Omental fat pad (tissue), 4 donors: Measurements from ENCODE around the gene MCM6. TPM values are rescaled to one million over a fixed set of nuclear protein-coding genes. Genes with fewer than 3 reads are reported as not detected.

ENCODE experiments used
- ATAC-seq: fragments of 150-250 bp; one replicate; pipeline ENCODE4 v1.9.1; 2016; ENCODE audit warnings: mild to moderate bottlenecking, moderate library complexity; ENCODE audit not compliant: low FRiP score
- DNase-seq: peaks from one replicate; pipeline ENCODE4 v3.0.0-alpha.2; 2019; ENCODE audit warnings: low spot score
- CTCF ChIP-seq, 3 donors: fragments of 450-650 bp; IDR thresholded peaks; one replicate each; pipeline ENCODE4 v1.5.1; 2016 to 2017; ENCODE audit warnings: antibody characterized with exemption in 3 of 3, mild to moderate bottlenecking in 3 of 3, moderate library complexity in 2 of 3
- total RNA-seq, 4 donors: library from RNA; depleted of rRNA; stranded (reverse); fragments of >200 nt; gene quantifications; one replicate each; pipeline ENCODE4 v1.1.0, GENCODE V29; 2016

Gene MCM6
- total RNA-seq, 4 donors from 2014 or later: 8.5 to 13.1 (median 12.2) TPM

- DNase-seq (no peak), ATAC-seq (no peak)
- no peak for TF ChIP-seq CTCF (IDR thresholded peaks at IDR 0.05)
Measured at GRCh38 chr2:135825131-135825530, 51.1 kb downstream of the MCM6 start.

- no peak for ATAC-seq
Measured at GRCh38 chr2:135822855-135823254, 53.4 kb downstream of the MCM6 start.

GRCh38 chr2:135821190-135821589 lies 55.1 kb downstream of the MCM6 start:
- ATAC-seq (no peak), DNase-seq (no peak)
- TF ChIP-seq CTCF (IDR thresholded peaks at IDR 0.05): no peak

More at GRCh38 chr2:135822855-135823254, 53.4 kb downstream of the MCM6 start:
- TF ChIP-seq CTCF (IDR thresholded peaks at IDR 0.05): no peak
- DNase-seq: no peak

GRCh38 chr2:135820003-135820618 lies 56.1 kb downstream of the MCM6 start:
- TF ChIP-seq CTCF (IDR thresholded peaks at IDR 0.05): no peak
- DNase-seq (no peak), ATAC-seq (no peak)

GRCh38 chr2:135818937-135819610 lies 57.2 kb downstream of the MCM6 start:
- no peak for TF ChIP-seq CTCF (IDR thresholded peaks at IDR 0.05)
- no peak for ATAC-seq
- DNase-seq: no peak

GRCh38 chr2:135817951-135818350 lies 58.3 kb downstream of the MCM6 start:
- no peak for TF ChIP-seq CTCF (IDR thresholded peaks at IDR 0.05)
- DNase-seq: no peak
- ATAC-seq: no peak

GRCh38 chr2:135817466-135817865 lies 58.8 kb downstream of the MCM6 start:
- ATAC-seq (no peak), DNase-seq (no peak)
- no peak for TF ChIP-seq CTCF (IDR thresholded peaks at IDR 0.05)
